Measurements from ENCODE around the gene BRINP3. TPM values are rescaled to one million over a fixed set of nuclear protein-coding genes. Genes with fewer than 3 reads are reported as not detected.

Gene BRINP3
- total and polyA plus RNA-seq, 12 donors = 0.10 to 3.0 (median 0.83) TPM; not detected in 5

DNA sequence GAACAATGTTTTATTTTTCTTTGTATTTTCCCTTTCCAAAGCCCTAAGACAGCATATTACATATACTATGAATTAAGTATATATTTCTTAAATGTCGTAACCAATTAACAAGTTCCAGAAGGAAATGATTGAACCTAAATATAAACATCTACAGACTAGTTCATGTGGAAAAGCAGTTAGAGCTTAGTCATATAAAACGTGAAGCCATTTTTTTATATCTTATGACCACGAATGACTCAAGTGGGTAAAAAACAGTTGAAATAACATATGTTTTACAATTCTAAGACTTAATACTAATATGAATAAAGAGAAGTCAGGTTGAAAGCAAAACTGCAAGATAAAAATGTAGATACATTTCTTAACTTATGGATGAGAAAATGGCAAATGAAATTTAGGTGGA, 307.3 kb downstream of the BRINP3 start:
- DNase-seq = no peak
- TF ChIP-seq, protein P1, sequence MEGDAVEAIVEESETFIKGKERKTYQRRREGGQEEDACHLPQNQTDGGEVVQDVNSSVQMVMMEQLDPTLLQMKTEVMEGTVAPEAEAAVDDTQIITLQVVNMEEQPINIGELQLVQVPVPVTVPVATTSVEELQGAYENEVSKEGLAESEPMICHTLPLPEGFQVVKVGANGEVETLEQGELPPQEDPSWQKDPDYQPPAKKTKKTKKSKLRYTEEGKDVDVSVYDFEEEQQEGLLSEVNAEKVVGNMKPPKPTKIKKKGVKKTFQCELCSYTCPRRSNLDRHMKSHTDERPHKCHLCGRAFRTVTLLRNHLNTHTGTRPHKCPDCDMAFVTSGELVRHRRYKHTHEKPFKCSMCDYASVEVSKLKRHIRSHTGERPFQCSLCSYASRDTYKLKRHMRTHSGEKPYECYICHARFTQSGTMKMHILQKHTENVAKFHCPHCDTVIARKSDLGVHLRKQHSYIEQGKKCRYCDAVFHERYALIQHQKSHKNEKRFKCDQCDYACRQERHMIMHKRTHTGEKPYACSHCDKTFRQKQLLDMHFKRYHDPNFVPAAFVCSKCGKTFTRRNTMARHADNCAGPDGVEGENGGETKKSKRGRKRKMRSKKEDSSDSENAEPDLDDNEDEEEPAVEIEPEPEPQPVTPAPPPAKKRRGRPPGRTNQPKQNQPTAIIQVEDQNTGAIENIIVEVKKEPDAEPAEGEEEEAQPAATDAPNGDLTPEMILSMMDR (IDR thresholded peaks at IDR 0.05) = no peak
- TF ChIP-seq POLR2A (IDR thresholded peaks at IDR 0.05) = no peak
- H3K27me3 ChIP-seq = no peaks in the 10 kb centered on the region
- H3K9me3 ChIP-seq (replicated peaks in 1 of 3) = no peaks in the 10 kb centered on the region
- H3K4me1 ChIP-seq (replicated peaks in 1 of 2) = no peaks in the 10 kb centered on the region
- no peak overlapping the region for H3K4me3 ChIP-seq
- 70 to 76% (median 74%) methylated on average over 3 of the region's 3 CpGs for WGBS, 4 donors
- intact Hi-C loops (cut with DNase I) = no loop called here
- H3K27ac ChIP-seq = no peak overlapping the region
- no peaks in the 10 kb centered on the region for H3K36me3 ChIP-seq (replicated peaks in 1 of 2)

DNA sequence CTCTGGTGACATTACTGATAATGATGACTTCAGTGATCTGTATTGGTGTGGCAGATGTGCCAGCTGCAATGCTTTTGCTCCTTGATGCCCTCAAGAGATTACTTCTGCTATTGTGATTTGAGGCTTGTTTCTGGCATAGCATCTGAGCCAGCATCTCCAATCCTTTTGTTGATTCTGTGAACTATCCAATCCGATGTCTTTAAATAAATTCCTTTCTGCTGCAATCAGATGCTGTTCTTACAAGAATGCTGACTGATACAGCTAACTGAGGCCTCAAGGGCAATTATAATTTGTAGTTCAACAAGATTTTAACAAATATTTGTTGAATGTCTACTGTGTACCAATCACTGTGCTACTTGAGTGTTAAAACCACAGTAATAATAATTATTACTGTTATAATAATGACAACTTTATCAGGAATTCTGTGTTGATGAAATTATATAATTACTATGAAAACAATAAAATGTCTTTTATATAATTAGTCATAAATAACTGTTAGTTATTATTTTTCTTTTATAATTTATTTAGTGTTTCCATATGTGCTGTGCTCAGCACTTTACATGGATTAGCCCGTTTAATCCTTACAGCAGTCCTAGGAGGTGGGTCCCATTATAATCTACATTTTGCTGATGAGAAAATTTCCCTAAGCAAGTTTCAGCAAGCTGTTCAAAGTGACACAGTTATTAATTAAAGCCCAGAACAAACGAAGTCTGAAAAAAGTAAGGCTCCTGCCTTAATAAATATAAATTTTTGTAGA, 308.2 kb downstream of the BRINP3 start:
- H3K9me3 ChIP-seq (replicated peaks in 1 of 3) = no peaks in the 10 kb centered on the region
- no peak for DNase-seq
- WGBS, 4 donors = 44 to 50% (median 46%) methylated on average over 3 of the region's 3 CpGs
- H3K36me3 ChIP-seq (replicated peaks in 1 of 2) = no peaks in the 10 kb centered on the region
- no peak overlapping the region for H3K27ac ChIP-seq
- intact Hi-C loops (cut with DNase I) = no loop called here
- no peak overlapping the region for H3K4me3 ChIP-seq
- no peaks in the 10 kb centered on the region for H3K4me1 ChIP-seq (replicated peaks in 1 of 2)
- H3K27me3 ChIP-seq = no peaks in the 10 kb centered on the region
- TF ChIP-seq POLR2A (IDR thresholded peaks at IDR 0.05) = no peak
- TF ChIP-seq, protein P1 (IDR thresholded peaks at IDR 0.05) = no peak

DNA sequence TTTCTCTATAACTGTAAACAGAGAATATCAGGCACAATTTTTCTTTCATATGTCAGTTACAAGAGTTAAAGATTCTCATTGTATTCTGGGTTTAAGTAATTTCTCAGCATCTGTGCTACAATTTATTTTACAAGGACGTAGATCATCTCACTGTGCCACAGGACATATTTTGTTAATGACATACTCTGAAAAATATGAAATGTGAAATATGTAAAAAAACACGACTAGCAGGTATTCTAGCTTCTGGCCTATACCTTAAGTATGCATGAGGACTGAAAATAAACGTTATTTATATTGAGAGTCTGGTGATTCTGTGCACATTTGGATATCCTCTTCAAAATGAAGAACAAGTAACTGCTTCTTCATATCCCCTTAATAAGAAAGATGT, 308.8 kb downstream of the BRINP3 start:
- Histone ChIP-seq H3K27me3 (no peaks in the 10 kb centered on the region), H3K4me1 (replicated peaks in 1 of 2) (no peaks in the 10 kb centered on the region), H3K4me3 (no peak overlapping the region), H3K9me3 (replicated peaks in 1 of 3) (no peaks in the 10 kb centered on the region), H3K36me3 (replicated peaks in 1 of 2) (no peaks in the 10 kb centered on the region), H3K27ac (no peak overlapping the region)
- TF ChIP-seq POLR2A (IDR thresholded peaks at IDR 0.05) = no peak
- TF ChIP-seq, protein P1 (IDR thresholded peaks at IDR 0.05) = no peak
- WGBS, 4 donors = 39 to 61% (median 42%) methylated on average over 3 of the region's 3 CpGs
- no peak for DNase-seq
- intact Hi-C loops (cut with DNase I) = no loop called here

DNA sequence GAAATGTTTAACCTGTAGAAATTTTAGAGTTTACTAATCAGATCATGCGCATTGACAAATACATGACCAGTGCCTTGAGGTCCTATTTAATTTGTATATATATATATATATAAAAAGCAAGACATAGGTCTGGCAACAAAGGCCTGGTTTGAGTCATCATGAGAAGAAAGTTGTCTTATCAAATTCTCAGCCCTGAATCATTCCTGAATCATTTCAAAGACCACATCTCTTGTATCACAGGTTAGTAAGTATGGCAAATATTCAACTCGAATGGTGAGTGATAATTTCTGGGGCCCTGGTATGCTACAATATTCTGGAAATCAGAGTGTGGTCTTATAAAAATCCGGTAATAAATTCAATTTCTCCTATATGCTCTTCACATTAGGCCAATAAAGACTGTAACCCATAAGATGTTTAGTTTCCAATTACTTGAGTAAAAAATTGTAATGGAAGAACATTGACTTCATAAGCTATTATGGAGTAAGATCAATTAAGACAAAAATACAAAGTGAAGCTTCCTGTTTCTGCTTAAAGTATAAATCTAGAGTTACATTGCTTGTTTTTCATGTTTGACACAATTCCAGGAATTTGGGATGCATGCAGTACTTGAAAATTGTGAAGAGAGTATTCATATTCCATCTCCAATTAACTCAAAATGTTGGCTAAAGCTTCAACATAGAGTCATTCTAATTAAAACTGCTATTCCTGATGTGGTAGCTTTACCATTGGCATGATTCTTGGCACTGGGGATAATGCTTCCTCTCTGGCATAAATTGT, 309.4 kb downstream of the BRINP3 start:
- Histone ChIP-seq H3K36me3 (replicated peaks in 1 of 2) (no peaks in the 10 kb centered on the region), H3K27me3 (no peaks in the 10 kb centered on the region), H3K27ac (no peak overlapping the region), H3K9me3 (replicated peaks in 1 of 3) (no peaks in the 10 kb centered on the region), H3K4me3 (no peak overlapping the region), H3K4me1 (replicated peaks in 1 of 2) (no peaks in the 10 kb centered on the region)
- TF ChIP-seq POLR2A (IDR thresholded peaks at IDR 0.05) = no peak
- TF ChIP-seq, protein P1 (IDR thresholded peaks at IDR 0.05) = no peak
- 67 to 82% (median 75%) methylated on average over 3 of the region's 3 CpGs for WGBS, 4 donors
- intact Hi-C loops (cut with DNase I) = no loop called here
- DNase-seq = no peak

Measured in adrenal gland (tissue), 12 donors.